ENCODE measurements around the gene OR6J1.

GRCh38 chr14:22630066-22630465, 14.1 kb downstream of the OR6J1 start:
- TF ChIP-seq POLR2AphosphoS5 (IDR thresholded peaks at IDR 0.05; ENCODE audit: borderline replicate concordance, low read depth, low read length): no peak
- TF ChIP-seq EZH2 (IDR thresholded peaks at IDR 0.05): no peak
